A673 (cell line): Measurements from ENCODE around the gene BRD9. TPM values are rescaled to one million over a fixed set of nuclear protein-coding genes. Genes with fewer than 3 reads are reported as not detected.
A peak's percentile ranks its signal among the peaks of the same experiment; 100 is the strongest.
"Not testable (repeated sequence)": the region's sequence is repeated elsewhere in the genome, so short reads cannot be mapped to it uniquely, and the experiment has no call there.

ENCODE experiments used
- BruUV-seq: library from RNA; stranded (reverse); fragments of 400-500 nt; replicated peaks from 2 replicates; lab custom pipeline; 2021; lab: Mats Ljungman, UMichigan
- CTCF ChIA-PET: fragments of 300-600 bp; sonication (Branson Sonifier 250); formaldehyde crosslinking; loops from one replicate; lab custom pipeline; 2022; ENCODE audit warnings: antibody characterized with exemption; lab: Charles Lee
- POLR2A ChIA-PET: fragments of 300-600 bp; sonication (Branson Sonifier 250); formaldehyde crosslinking; loops from one replicate; lab custom pipeline; 2022; ENCODE audit warnings: antibody characterized with exemption; ENCODE audit not compliant: low non-redundant PET; lab: Charles Lee
- DNase-seq: peaks from one replicate; pipeline ENCODE4 v3.0.0-alpha.2; 2015; ENCODE audit warnings: low spot score
- H3K27ac ChIP-seq: fragments of 200-600 bp; sonication (generic); 2 replicates; pipeline ENCODE4 v1.5.1; 2016; ENCODE audit warnings: mixed run types, low read depth, mild to moderate bottlenecking, mixed read lengths, antibody characterized with exemption, low read length; ENCODE audit not compliant: poor library complexity, severe bottlenecking
- H3K27me3 ChIP-seq: fragments of 200-600 bp; sonication (generic); replicated peaks from 2 replicates; pipeline ENCODE4 v1.6.1; 2017; ENCODE audit warnings: mixed run types, low read depth, mild to moderate bottlenecking, mixed read lengths, antibody characterized with exemption, low read length; ENCODE audit not compliant: insufficient read depth, poor library complexity
- H3K36me3 ChIP-seq: fragments of 200-600 bp; sonication (generic); 2 replicates; pipeline ENCODE4 v1.6.1; 2016; ENCODE audit warnings: mixed run types, mild to moderate bottlenecking, mixed read lengths, antibody characterized with exemption, low read length; ENCODE audit not compliant: insufficient read depth, poor library complexity, severe bottlenecking
- H3K4me1 ChIP-seq: fragments of 200-600 bp; sonication (generic); 2 replicates; pipeline ENCODE4 v1.6.1; 2017; ENCODE audit warnings: mixed run types, mild to moderate bottlenecking, mixed read lengths, antibody characterized with exemption, low read length; ENCODE audit not compliant: insufficient read depth, poor library complexity, severe bottlenecking
- H3K4me3 ChIP-seq: fragments of 200-600 bp; sonication (generic); 2 replicates; pipeline ENCODE4 v1.5.1; 2016; ENCODE audit warnings: low read depth, mixed run types, mild to moderate bottlenecking, mixed read lengths, low read length; ENCODE audit not compliant: poor library complexity, severe bottlenecking
- H3K9me3 ChIP-seq: fragments of 200-600 bp; sonication (generic); 2 replicates; pipeline ENCODE4 v1.6.1; 2016; ENCODE audit warnings: mixed run types, low read depth, mild to moderate bottlenecking, mixed read lengths, antibody characterized with exemption, low read length; ENCODE audit not compliant: poor library complexity, severe bottlenecking
- EZH2 ChIP-seq: fragments of 200-600 bp; sonication (generic); IDR thresholded peaks from 2 replicates; pipeline ENCODE4 v1.6.1; 2017; ENCODE audit warnings: borderline replicate concordance, low read depth, mild to moderate bottlenecking, mixed read lengths, antibody characterized with exemption, low read length; ENCODE audit not compliant: poor library complexity, severe bottlenecking
- intact Hi-C: fragments of 100-400 bp; cut with micrococcal nuclease; formaldehyde crosslinking; loops from one replicate; pipeline ENCODE4 v1.10.0; 2022; ENCODE audit not compliant: unreplicated experiment
- total RNA-seq: library from RNA; stranded (reverse); gene quantifications from 2 replicates; pipeline ENCODE4 v1.2.3, GENCODE V29; 2021
- TF ChIP-seq, protein P1 (sequence below): fragments of 300-800, 200-600 bp; sonication (generic); conservative IDR thresholded peaks from 2 replicates; pipeline ENCODE4 v1.5.1; 2017; ENCODE audit warnings: low read depth, mild to moderate bottlenecking, antibody characterized with exemption, low read length, moderate library complexity, mixed read lengths

BRD9 gene
- total RNA-seq, 1 experiment from 2014 or later, result 73.7 TPM

DNA sequence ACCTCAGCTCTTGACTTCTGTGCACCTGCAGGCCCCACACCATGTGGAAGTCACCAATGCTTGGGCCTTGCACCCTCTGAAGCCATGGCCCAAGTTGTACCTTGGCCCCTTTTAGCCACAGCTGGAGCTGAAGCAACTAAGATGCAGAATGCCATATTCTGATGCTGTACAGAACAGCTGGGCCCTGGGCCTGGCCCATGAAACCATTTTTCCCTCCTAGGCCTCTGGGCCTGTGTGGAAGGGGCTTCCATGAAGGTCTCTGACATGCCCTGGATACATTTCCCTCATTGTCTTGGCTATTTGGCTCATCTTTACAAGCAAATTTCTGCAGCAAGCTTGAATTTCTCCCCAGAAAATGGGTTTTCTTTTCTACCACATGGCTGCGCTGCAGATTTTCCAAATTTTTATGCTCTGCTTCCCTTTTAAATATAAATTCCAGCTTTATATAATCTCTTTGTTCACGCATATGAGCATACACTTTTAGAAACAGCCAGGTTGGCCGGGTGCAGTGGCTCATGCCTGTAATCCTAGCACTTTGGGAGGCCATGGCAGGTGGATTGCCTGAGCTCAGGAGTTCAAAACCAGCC, 41.9 kb upstream of the BRD9 start:
- intact Hi-C loops, H3K36me3 ChIP-seq, H3K27ac ChIP-seq, H3K27me3 ChIP-seq, BruUV-seq, DNase-seq, H3K9me3 ChIP-seq, H3K4me1 ChIP-seq, H3K4me3 ChIP-seq: not testable (repeated sequence)
- TF ChIP-seq, protein P1, sequence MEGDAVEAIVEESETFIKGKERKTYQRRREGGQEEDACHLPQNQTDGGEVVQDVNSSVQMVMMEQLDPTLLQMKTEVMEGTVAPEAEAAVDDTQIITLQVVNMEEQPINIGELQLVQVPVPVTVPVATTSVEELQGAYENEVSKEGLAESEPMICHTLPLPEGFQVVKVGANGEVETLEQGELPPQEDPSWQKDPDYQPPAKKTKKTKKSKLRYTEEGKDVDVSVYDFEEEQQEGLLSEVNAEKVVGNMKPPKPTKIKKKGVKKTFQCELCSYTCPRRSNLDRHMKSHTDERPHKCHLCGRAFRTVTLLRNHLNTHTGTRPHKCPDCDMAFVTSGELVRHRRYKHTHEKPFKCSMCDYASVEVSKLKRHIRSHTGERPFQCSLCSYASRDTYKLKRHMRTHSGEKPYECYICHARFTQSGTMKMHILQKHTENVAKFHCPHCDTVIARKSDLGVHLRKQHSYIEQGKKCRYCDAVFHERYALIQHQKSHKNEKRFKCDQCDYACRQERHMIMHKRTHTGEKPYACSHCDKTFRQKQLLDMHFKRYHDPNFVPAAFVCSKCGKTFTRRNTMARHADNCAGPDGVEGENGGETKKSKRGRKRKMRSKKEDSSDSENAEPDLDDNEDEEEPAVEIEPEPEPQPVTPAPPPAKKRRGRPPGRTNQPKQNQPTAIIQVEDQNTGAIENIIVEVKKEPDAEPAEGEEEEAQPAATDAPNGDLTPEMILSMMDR, result peak; percentile 44
- CTCF ChIA-PET, result interaction anchor here (1.1 to 1.8 kb wide), 3 partner anchors 230 to 239 kb away, joined by 4 to 10 read pairs (median 7); no protein-coding TSS in a partner anchor
- POLR2A ChIA-PET, result interaction anchor here (0.7 kb wide), 1 partner anchor 265 kb away, joined by 4 read pairs; no protein-coding TSS in a partner anchor

DNA sequence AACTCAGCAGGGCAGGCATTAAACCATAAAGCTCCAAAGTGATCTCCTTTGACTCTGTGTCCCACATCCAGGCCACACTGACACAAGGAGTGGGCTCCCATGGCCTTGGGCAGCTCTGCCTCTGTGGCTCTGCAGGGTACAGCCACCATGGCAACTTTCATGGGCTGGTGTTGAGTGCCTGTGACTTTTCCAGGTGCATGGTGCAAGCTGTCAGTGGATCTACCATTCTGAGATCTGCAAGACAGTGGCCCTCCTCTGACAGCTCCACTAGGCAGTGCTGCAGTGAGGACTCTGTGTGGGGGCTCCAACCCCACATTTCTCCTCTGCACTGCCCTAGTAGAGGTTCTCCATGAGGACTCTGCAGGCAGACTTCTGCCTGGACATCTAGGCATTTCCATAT, 41.4 kb upstream of the BRD9 start:
- intact Hi-C loops, POLR2A ChIA-PET, BruUV-seq: not testable (repeated sequence)

DNA sequence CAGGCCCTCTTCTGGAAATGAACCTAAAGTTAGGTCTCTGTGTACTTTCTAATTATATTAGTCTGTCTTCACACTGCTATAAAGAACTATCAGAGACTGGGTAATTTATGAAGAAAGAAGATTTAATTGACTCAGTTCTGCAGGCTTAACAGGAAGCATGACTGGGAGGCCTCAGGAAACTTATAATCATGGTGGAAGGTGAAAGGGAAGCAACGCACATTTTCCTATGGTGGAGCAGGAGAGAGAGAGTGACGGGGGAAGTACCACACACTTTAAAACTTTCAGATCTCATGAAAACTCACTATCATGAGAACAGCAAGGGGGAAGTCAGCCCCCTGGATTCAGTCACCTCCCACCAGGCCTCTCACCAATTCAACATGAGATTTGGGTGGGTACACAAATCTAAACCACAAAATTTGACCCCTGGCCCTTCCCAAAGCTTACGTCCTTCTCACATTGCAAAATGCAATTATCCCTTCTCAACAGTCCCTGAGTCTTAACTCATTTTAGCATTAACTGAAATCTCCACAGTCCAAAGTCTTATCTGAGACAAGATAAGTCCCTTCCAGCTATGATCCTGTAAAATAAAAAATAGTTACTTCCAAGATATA, 40.8 kb upstream of the BRD9 start:
- no peak for TF ChIP-seq EZH2
- TF ChIP-seq, protein P1, result no peak
- CTCF ChIA-PET, result interaction anchor here (1.8 kb wide), 1 partner anchor 241 kb away, joined by 7 read pairs; no protein-coding TSS in a partner anchor
- no peaks in the 10 kb centered on the region for H3K27me3 ChIP-seq
- POLR2A ChIA-PET, result no interaction called here
- no peak overlapping the region for H3K4me3 ChIP-seq
- H3K4me1 ChIP-seq, result no peaks in the 10 kb centered on the region
- intact Hi-C loops, result no loop called here
- no peaks in the 10 kb centered on the region for H3K9me3 ChIP-seq
- no peaks in the 10 kb centered on the region for H3K36me3 ChIP-seq
- H3K27ac ChIP-seq, result no peak overlapping the region
- no TSS peak for BruUV-seq
- no peak for DNase-seq

More for the DNA sequence above, 41.4 kb upstream of the BRD9 start:
- not testable (repeated sequence) for H3K4me1 ChIP-seq, H3K36me3 ChIP-seq, H3K9me3 ChIP-seq, H3K27ac ChIP-seq, H3K4me3 ChIP-seq, DNase-seq, H3K27me3 ChIP-seq
- CTCF ChIA-PET, result interaction anchor here (1.1 to 1.8 kb wide), 3 partner anchors 231 to 240 kb away, joined by 4 to 10 read pairs (median 7); no protein-coding TSS in a partner anchor
